RKO (cell line): Measurements from ENCODE around the gene ASPSCR1.
"Not testable (repeated sequence)": the region's sequence is repeated elsewhere in the genome, so short reads cannot be mapped to it uniquely, and the experiment has no call there.

Experiments
- DNase-seq: peaks from one replicate; pipeline ENCODE4 v3.0.0-alpha.2; 2016; ENCODE audit warnings: low spot score

ASPSCR1 gene

GRCh38 chr17:82025401-82026107 lies 48.1 kb downstream of the ASPSCR1 start:
- DNase-seq: no peak

GRCh38 chr17:82028246-82028645 lies 50.8 kb downstream of the ASPSCR1 start:
- no peak for DNase-seq

- no peak for DNase-seq
Measured at GRCh38 chr17:82028966-82029365, 51.5 kb downstream of the ASPSCR1 start.

- DNase-seq: no peak
Measured at GRCh38 chr17:82029391-82029790, 52.0 kb downstream of the ASPSCR1 start.

DNA sequence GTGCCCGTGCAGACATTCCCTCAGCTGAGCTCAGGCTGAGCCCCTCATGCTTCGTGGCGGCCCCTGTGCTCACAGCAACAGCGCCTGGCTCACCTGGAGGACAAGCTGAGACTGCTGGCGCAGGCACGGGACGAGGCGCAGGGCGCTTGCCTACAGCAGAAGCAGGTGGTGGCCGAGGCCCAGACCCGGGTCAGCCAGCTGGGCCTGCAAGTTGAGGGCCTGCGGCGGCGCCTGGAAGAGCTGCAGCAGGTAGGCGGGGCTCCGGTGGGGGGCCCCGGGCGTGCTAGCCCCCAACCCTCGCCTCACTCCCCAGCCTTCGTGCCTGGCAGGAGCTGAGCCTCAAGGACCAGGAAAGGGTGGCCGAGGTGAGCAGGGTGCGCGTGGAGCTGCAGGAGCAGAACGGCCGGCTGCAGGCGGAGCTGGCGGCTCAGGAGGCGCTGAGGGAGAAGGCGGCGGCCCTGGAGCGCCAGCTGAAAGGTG lies 52.6 kb downstream of the ASPSCR1 start:
- DNase-seq: no peak

DNA sequence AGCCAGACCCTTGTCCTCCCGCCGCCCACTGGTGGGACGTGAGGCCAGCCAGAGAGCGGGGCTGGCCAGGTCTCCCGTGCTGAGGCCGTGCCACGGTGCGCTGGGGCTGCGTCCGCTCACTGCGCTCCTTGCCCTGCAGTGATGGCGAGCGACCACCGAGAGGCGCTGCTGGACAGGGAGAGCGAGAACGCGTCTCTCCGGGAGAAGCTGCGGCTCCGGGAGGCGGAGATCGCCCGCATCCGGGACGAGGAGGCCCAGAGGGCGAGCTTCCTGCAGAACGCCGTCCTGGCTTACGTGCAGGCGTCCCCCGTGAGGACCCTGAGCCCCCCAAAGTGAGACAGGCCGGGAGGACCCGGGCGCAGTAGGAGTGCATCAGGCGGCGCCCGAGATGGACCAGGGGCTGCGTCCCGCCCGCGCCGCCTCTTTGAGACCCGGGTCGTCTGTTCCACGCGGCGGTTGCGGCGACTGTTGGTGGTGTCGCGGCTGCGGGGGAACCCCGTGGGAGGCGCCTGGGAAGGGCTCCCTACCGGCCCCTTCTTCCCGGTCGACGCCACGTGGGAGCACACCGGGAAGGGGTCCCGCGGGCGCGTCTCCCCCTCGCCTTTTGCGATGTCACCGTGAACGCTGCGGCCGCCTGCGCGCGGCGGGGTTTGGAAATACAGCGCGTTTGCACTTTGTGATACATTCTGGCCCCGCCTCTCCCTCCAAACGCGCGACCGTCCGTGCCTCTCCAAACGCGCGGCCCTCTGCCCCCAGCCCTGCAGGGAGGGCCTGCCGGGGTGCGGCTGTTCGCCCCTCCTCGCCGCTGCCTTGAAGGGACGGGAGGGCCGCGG lies 53.3 kb downstream of the ASPSCR1 start:
- peak; percentile 88 for DNase-seq

- DNase-seq: peak; percentile 68
Measured at GRCh38 chr17:82031303-82031884, 54.0 kb downstream of the ASPSCR1 start, which contains the start of gene RAC3. RAC3 (plus strand) TSS chr17:82031678; CDS start chr17:82031762, 84 bp downstream.

DNA sequence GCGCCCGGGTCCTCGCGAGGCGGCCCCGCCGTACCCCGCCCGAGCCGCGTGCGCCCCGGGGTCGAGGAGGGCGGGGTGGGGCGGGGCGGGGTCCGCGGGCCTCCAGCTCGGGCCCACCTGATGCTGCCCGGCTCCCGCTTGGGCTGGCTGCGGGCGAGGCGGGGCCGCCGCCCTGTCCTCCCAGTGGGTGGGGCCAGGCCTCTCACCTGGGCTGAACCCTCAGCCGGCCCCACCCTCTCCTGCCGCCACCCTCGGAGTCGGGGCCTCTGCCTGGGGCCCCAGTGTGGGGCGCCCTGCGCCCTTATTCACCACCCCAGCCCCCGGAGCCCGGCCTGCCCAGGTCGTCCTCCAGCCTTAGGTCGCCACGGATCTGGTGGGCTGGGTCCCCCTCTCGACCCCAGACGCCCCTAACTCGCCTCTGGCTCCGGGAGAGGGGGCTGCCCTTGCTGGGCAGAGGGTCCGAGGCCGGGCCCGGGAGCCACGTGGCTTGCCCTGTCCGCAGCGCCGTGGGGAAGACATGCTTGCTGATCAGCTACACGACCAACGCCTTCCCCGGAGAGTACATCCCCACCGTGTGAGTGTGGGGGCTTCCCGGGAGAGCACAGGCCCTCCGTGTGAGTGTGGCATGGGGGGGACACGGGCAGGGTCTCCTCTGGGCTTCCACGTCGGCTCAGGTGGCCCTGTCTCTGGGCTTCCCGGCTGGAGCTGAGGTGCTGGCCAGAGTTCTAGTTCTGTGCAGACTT lies 54.6 kb downstream of the ASPSCR1 start:
- DNase-seq: peak; percentile 47

- no peak for DNase-seq
Measured at GRCh38 chr17:82033359-82034085, 56.1 kb downstream of the ASPSCR1 start.

GRCh38 chr17:82034371-82035011 lies 57.1 kb downstream of the ASPSCR1 start:
- no peak for DNase-seq

DNA sequence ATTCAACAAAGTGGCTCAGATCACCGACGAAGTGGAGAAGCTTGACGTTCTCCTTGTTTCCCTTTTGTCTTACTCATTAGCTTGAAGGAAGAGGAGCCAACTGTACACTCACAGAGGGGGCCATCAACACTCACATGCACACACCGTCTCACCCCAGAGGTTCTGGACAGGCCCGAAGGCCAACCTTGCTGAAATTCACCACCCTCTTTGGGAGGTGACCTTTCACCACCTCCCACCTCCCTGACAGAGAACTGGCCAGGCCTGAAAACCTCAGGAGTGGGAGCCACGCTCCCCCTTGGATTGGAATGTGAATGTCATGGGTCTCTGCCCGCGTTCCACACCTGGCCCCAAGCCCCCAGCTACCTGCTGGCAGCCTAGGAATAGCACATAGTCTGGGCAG lies 58.1 kb downstream of the ASPSCR1 start:
- peak; percentile 71 for DNase-seq

DNA sequence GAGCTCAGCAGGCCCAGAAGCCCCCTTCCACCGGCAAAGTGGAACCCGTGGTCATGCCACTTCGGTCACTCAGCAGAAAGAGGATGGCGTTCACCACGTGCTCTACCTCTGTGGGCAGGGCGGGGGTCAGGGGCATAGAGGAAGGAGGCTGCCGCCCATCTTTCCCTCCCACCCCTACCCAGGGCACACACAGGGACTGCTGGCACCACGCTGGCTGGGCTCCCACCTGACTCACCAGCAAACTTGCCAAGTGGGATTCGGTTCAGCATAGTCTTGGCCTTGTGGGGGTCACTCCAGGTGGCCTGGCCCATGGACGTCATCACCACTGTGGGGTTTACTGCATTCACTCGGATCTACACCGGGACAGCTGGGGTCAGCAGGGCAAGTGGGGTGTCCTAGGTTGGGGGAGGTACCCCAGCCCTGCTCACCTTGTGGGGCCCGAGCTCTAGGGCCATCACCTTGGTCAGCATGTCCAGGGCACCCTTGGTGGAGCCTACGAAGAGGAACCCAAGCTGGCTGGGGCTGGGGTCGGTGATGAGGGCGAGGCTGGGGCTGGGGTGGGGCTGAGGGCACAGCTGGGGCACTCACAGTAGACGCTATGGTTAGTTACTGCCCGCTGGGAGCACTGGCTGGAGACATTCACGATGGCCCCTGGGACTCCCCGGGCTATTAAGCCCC lies 58.7 kb downstream of the ASPSCR1 start:
- DNase-seq: peak; percentile 48

GRCh38 chr17:82036634-82037091 lies 59.2 kb downstream of the ASPSCR1 start:
- DNase-seq: no peak

DNA sequence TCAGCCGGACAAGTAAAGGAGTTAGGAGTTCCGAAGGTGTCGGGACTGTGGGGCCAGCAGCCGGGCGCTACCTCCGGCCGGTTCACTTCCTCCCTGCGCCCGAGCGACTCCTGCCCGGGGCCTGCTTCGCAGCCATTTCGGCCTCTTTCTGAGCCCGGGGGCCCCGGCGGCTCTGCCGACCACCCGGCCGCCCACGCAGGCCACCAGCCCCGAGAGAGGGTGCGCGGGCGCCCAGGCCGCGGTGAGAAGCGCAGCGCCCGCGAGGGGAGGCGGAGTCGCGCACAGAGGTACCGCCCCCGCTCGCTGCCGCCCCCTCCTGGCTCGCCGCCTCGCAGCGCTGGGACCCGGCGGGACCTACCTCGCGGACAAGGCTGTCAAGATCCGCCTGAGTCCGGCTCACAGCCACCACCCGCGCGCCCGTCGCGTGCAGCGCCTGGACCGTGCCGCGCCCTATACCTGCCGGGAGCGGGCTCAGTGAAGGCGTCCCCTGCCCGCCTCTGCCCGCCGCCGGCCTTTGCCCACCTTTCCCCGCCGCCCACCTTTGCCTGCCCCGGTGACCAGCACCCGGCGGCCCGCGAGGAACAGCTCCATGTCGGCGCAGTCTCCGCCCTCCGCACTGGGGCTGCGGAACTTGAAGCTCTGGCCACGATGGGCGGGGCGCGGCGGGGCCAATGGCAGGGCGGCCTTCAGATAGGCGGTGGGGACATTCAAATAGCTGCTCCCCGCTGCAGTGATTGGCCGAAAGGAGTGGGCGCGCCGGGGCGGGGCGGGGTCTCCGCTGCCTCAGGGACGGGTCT lies 59.9 kb downstream of the ASPSCR1 start, which contains the start of gene DCXR:
Gene DCXR (minus strand): TSS at position 606 of the 797 bp plus-strand sequence. CDS start 15 bp downstream, at position 591.
- DNase-seq: peak; percentile 97

DNA sequence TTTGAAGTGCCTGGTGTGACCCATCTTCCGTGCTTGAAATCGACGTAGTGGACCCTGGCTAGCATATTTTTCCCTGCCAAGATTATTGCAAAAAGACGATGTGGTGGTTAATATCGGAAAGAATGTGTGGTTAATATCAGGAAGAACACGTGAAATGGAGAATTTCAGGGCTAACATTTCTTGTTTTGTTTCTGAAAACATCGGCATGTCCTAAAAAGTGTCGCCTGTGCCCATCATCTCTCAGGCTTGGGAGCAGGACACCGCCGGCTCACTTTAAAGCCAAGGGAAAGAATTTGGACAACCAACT lies 60.4 kb downstream of the ASPSCR1 start:
- no peak for DNase-seq

- not testable (repeated sequence) for DNase-seq
Measured at GRCh38 chr17:82038796-82039409, 61.5 kb downstream of the ASPSCR1 start.

- DNase-seq: no peak
Measured at GRCh38 chr17:82039695-82040299, 62.4 kb downstream of the ASPSCR1 start.

- DNase-seq: no peak
Measured at GRCh38 chr17:82041144-82041814, 63.9 kb downstream of the ASPSCR1 start.
